GM19351 (cell line): ENCODE data around the gene B3GALNT2.

Experiments
- ATAC-seq: cut with Tn5 transposase; IDR thresholded peaks from one replicate; pipeline ENCODE4 v1.9.1; 2021; ENCODE audit warnings: mild to moderate bottlenecking, moderate library complexity; ENCODE audit not compliant: unreplicated experiment

Gene B3GALNT2

DNA sequence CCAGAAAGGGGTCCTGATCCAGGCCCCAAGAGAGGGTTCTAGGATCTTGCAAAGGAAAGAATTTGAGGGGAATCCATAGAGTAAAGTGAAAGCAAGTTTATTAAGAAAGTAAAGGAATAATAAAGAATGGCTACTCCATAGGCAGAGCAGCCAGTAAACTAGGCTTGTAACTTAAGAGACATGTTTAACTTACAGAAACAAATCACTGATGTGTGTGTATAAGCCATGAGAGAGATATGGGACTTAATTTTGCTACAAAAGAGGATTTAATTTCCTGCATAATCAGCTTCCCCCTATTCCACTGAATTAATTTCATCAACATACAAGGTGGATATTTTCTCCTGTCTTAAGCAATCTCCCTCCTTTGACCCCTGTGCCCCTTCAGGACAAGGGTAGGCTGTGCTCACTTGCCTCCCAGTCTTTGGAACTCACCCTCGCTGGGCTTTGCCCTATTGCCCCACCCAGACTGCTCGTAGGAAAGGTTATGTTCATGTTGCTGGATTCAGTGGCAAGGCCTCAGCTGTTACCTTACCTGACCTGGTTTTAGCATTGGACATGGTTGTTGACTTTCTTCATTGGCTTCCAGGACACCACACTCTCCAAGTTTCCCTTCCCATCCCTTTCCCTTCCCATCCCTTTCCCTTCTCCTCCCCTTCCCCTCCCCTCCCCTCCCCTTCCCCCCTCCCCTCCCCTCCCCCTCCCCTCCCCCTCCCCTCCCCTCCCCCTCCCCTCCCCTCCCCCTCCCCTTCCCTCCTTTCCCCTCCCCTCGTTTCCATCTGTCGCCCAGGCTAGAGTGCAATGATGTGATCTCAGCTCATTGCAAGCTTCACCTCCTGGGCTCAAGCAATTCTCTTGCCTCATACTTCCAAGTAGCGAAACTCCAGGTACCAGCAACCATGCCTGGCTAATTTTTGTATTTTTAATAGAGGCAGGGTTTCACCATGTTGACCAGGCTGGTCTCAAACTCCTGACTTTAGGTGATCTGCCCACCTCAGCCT, 92.5 kb downstream of the B3GALNT2 start:
- no peak for ATAC-seq

DNA sequence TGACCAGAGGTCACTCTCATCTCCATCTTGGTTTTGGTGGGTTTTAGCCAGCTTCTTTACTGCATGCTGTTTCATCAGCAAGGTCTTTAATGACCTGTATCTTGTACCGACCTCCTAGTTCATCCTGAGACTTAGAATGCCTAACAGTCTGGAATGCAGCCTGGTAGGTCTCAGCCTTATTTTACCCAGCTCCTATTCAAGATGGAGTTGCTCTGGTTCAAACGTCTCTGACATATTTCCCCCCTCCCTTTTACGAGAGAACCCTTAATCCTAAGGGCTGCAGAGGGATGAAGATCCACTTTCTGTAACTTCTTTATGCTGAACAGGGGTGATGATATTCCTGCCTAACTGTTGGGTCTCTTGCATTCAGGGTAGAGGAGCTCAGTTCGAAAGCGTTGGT, 93.8 kb downstream of the B3GALNT2 start:
- no peak for ATAC-seq

DNA sequence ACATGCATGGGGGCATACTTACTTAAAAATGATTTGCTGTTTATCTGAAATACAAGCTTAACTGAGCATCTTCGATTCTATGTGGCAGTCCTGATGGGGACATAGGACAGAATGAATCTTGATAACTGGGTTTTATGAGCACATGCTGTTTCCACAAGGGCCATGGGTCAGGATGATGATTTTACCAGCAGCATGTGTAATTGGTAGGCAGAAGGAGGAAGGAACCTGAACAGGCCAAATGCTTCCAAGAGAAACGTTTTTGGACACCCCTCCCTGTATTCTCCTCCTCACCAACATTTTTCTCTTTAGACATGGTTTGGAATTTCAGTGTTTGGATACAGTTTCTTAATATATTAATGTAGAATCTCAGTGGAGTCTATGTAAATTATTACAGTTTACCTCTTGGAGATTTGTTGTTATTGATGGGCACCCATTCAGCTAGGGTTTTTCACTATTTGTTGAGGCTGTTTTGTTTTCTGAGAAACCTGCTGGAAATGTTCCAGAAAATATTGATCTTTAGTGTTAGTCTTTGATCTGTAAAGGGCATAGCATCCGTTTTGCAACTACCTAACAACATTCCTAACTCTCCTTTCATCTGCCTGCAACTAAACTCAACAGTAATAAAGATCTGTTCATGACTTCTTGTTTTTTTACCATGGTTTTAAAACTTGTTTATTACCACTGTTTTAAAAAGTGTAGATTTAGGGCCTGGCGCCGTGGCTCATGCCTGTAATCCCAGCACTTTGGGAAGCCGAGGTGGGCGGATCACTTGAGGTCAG, 95.0 kb downstream of the B3GALNT2 start:
- no peak for ATAC-seq

DNA sequence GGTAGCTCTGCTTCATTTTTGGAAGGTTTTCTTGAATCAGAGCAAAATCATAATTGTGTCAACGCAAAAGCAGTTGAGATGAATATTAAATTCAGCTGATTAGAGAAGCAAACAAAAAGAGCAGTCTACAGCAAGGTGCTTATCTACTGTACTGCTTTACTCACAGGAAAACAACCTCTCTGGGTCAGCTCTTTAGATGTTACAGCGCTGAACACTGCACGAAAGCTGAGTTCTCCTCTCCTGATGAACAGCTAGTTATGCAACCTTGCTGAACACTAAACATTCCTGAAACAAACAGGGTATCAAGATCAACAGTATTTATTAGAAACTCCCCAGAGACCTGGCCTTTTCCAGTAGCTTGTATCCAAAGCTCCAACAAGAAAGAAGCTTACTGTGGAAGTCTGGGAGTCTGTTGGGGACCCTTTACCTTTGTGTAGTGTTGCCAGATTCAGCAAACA, 95.7 kb downstream of the B3GALNT2 start:
- ATAC-seq = no peak

DNA sequence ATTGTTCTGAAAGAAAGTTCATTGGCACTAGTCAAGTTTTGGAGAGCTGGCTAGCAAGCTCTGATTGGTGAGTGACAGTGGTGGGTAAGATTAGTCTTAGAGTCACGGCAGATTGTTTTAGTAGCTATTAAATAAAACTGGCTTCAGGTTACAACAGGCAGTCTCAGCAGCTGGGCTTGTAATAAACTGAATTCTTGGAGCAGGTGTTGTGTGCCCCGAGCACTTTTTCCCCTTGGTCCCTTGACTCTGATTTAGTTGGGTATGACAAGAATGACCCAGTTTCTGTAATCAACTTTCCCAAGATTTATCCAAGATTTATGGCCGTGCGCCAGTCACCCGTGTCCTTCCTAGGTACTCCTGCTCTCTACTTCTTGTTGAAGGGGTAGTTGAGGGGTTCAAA, 96.8 kb downstream of the B3GALNT2 start:
- ATAC-seq = no peak

DNA sequence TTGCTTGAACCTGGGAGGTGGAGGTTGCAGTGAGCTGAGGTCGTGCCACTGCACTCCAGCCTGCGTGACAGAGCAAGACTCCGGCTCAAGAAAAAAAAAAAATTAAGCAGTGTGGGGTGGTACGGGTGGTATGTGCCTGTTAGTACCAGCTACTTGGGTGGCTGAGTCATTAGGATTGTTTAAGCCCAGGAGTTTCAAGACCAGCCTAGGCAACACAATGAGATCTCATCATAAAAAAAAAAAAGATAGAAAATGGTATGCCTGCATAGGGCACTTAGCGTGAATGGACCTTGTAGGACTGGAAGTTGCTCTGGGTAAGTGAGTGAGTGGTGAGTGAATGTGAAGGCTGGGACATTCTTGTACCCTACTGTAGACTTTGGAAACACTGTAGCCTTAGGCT, 100.1 kb downstream of the B3GALNT2 start:
- ATAC-seq = no peak

DNA sequence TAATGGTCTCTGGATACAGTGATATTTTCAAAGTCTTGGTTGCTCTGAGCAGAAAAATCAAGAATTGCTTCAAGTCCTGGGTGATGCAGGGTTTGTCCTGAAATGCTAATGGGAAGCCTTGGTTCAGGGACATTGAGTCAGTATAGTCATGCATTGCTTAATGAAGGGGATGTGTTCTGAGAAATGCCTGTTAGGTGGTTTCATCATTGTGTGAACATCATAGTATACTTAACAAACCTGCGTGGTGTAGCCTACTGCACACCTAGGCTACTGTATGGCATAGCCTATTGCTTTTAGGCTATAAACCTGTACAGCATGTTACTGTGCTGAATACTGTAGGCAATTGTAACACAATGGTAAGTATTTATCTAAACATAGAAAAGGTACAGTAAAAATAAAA, 100.7 kb downstream of the B3GALNT2 start:
- ATAC-seq = no peak

DNA sequence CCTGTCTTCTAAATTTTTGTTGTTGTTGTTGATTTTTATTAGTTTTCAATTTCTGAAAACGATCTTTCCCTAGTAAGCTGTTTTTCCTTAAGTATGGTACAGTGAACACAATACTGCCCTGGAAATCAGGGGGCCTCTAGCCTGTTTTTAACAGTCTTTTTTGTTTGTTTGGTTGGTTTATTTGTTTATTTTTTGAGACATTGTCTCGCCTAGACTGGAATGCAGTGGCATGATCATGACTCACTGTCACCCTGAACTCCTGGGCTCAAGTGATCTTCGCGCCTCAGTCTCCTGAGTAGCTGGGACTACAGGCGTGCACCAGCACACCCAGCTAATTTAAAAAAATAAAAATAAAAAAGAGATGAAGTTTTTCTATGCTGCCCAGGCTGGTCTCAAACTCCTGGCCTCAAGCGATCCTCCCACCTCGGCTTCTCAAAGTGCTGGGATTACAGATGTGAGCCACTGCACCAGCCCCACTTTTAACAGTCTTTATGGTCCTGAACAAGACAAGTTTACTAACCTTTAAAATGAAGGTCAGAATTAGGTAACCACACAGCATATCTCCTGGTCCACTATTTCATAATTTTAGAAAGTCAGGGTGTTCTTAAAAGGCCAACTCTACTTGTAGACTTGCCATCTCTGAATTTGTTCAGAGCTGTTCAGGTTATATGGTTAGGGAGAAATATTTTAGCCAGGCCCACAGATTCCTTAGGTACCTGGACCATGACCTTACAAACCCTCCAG, 101.6 kb downstream of the B3GALNT2 start:
- no peak for ATAC-seq

DNA sequence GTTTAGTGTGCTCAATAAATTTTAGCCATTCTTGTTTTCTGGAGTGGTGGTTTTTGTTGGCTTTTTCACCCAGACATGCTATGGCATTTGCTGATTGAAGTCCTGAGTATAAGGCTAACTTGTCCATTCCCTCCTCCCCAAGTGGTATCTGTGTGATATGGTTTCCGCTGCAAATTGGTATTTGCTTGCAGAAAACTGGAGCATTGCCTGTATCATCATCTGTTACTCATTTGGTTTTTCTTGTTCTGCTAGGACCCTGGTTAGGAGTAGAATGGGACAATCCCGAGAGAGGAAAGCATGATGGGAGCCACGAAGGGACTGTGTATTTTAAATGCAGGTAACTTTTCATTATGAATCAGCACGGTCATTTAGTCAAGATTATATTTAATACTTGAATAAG, 103.0 kb downstream of the B3GALNT2 start:
- ATAC-seq = no peak
